HEK293T (cell line): Measurements from ENCODE around the gene C17orf114.

Experiments
- CTCF ChIA-PET: fragments of 350-600 bp; formaldehyde crosslinking; extraction: SDS; loops from one replicate; lab custom pipeline; 2021; ENCODE audit warnings: antibody characterized with exemption, inconsistent platforms; lab: Yijun Ruan, JAX
- POLR2A ChIA-PET: fragments of 350-600 bp; formaldehyde crosslinking; extraction: SDS; loops from one replicate; lab custom pipeline; 2020; ENCODE audit warnings: antibody characterized with exemption, inconsistent platforms; lab: Yijun Ruan, JAX
- DNase-seq: peaks from one replicate; pipeline ENCODE4 v3.0.0; 2012; ENCODE audit warnings: mixed read lengths; ENCODE audit errors: extremely low spot score
- ARNT ChIP-seq: fragments of 450-650 bp; IDR thresholded peaks from 2 replicates; pipeline ENCODE4 v1.6.1; 2017; ENCODE audit warnings: mild to moderate bottlenecking
- BHLHE40 ChIP-seq: fragments of 450-650 bp; IDR thresholded peaks from 2 replicates; pipeline ENCODE4 v1.6.1; 2016; ENCODE audit warnings: mild to moderate bottlenecking, moderate library complexity, borderline replicate concordance
- CTBP1 ChIP-seq: fragments of 450-650 bp; IDR thresholded peaks from 2 replicates; pipeline ENCODE4 v1.6.1; 2016; ENCODE audit warnings: borderline replicate concordance
- ELF4 ChIP-seq: fragments of 450-650 bp; IDR thresholded peaks from 2 replicates; pipeline ENCODE4 v1.6.1; 2017; ENCODE audit warnings: antibody characterized with exemption
- FOXA1 ChIP-seq: fragments of 450-650 bp; IDR thresholded peaks from 2 replicates; pipeline ENCODE4 v1.6.1; 2016; ENCODE audit warnings: mild to moderate bottlenecking
- FOXK2 ChIP-seq: fragments of 450-650 bp; IDR thresholded peaks from 2 replicates; pipeline ENCODE4 v1.6.1; 2016; ENCODE audit warnings: mild to moderate bottlenecking
- FOXM1 ChIP-seq: fragments of 450-650 bp; IDR thresholded peaks from 2 replicates; pipeline ENCODE4 v1.6.1; 2017; ENCODE audit warnings: mild to moderate bottlenecking, borderline replicate concordance
- HDGF ChIP-seq: fragments of 450-650 bp; IDR thresholded peaks from 2 replicates; pipeline ENCODE4 v1.6.1; 2017; ENCODE audit warnings: antibody characterized with exemption, borderline replicate concordance
- L3MBTL2 ChIP-seq: fragments of 450-650 bp; conservative IDR thresholded peaks from 2 replicates; pipeline ENCODE4 v1.6.1; 2016; ENCODE audit warnings: mild to moderate bottlenecking
- LEF1 ChIP-seq: fragments of 450-650 bp; IDR thresholded peaks from 2 replicates; pipeline ENCODE4 v1.6.1; 2017; ENCODE audit warnings: mild to moderate bottlenecking, borderline replicate concordance
- NFRKB ChIP-seq: fragments of 450-650 bp; IDR thresholded peaks from 2 replicates; pipeline ENCODE4 v1.6.1; 2016; ENCODE audit warnings: mild to moderate bottlenecking, moderate library complexity
- SP1 ChIP-seq: fragments of 450-650 bp; IDR thresholded peaks from 2 replicates; pipeline ENCODE4 v1.6.1; 2017
- SUZ12 ChIP-seq: fragments of 450-650 bp; IDR thresholded peaks from 2 replicates; pipeline ENCODE4 v1.6.1; 2016; ENCODE audit warnings: mild to moderate bottlenecking
- TARDBP ChIP-seq: fragments of 450-650 bp; IDR thresholded peaks from 2 replicates; pipeline ENCODE4 v1.6.1; 2016
- ZNF384 ChIP-seq: fragments of 450-650 bp; IDR thresholded peaks from 2 replicates; pipeline ENCODE4 v1.6.1; 2016
- TF ChIP-seq, protein P1 (sequence below): fragments of 450-650 bp; IDR thresholded peaks from 2 replicates; pipeline ENCODE4 v1.6.1; 2016

The C17orf114 gene

DNA sequence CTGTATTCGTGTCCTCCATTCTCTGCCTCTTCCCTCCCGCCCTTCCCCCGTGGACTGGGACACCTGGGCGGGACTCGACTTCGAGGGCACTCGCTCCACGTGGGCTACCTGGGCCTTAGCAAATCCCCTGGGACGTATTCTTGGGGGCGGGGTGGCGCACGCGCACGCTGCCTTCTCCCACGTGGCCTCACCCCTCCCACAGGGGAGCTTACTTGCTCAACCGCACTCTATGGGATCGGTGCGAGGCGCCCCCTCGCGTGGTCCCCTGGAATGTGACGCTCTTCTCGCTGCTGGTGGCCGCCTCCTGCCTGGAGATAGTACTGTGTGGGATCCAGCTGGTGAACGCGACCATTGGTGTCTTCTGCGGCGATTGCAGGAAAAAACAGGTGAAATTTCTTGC lies 19.5 kb downstream of the C17orf114 start:
- DNase-seq, result no peak
- no peak for TF ChIP-seq SP1
- no peak for TF ChIP-seq ELF4
- no peak for TF ChIP-seq ARNT
- no peak for TF ChIP-seq BHLHE40
- no peak for TF ChIP-seq FOXM1
- TF ChIP-seq LEF1, result no peak
- TF ChIP-seq NFRKB, result no peak
- ChIA-PET POLR2A (no interaction called here), CTCF (interaction anchor here (0.5 to 0.6 kb wide), 2 partner anchors 121 to 180 kb away, joined by 3 read pairs; no protein-coding TSS in a partner anchor)

- DNase-seq, result no peak
- ChIA-PET CTCF (interaction anchor here (1.6 kb wide), 1 partner anchor 10 kb away, joined by 8 read pairs; no protein-coding TSS in a partner anchor), POLR2A (interaction anchor here (1.4 kb wide), 1 partner anchor 10 kb away, joined by 9 read pairs; no protein-coding TSS in a partner anchor)
- TF ChIP-seq NFRKB, result no peak
- TF ChIP-seq BHLHE40, result no peak
- TF ChIP-seq SP1, result no peak
- TF ChIP-seq FOXK2, result no peak
- no peak for TF ChIP-seq ELF4
- TF ChIP-seq ARNT, result no peak
- no peak for TF ChIP-seq L3MBTL2
Observed at GRCh38 chr17:4780325-4780955, 21.7 kb downstream of the C17orf114 start.

DNA sequence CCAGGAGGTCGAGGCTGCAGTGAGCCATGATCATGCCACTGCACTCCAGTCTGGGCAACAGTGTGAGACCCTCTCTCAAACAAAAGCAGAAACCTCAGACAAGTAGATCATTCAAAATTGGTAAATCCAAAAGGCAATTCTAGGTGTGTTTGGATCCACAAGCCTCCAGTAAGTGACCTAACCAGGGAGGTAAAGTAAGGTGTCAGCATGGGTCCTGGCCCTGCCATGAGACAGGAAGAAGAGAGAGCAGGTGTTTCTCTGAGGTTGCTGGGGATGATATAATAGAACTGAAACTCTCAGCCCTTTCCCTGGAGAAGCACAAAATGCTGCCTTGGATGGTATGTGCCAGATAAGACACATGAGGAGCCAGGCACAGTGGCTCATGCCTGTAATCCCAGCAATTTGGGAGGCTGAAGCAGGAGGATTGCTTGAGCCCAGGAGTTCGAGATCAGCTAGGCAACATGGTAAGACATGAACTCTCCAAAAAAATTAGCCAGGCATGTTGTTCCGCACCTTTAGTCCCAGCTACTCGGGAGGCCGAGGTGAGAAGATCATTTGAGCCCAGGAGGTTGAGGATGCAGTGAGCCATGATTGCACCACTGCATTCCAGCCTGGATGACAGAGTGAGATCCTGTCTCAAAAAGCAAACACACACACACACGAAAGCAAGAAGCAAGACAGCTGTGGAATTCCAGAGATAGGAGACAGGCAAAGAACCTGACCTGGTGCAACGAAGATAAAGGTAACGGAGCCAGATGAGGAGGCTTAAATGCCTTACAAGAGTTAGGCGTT lies 24.0 kb downstream of the C17orf114 start:
- CTCF ChIA-PET, result no interaction called here
- POLR2A ChIA-PET, result interaction anchor here (2.8 kb wide), 1 partner anchor 12 kb away, joined by 15 read pairs; no protein-coding TSS in a partner anchor
- DNase-seq, result no peak
- TF ChIP-seq BHLHE40 (no peak), CTBP1 (no peak), ELF4 (no peak), ZNF384 (no peak)

DNA sequence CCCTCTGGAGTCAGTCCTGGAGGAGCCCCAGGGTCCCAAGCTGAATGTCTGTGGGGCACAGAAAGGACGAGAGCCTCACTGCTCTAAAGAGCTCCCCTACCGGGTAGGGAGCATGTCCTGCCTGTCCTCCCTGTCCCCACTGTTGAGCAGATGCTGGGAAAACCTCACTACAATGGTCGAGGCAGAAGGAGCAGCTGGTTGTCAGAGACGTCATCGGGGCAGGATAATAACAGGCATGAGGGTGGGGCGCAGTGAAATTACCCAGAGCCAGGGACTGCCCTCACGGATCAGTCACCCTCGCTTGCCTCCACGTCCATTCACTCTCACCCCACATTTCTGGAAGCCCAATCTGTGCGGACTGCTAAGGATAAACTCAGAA lies 29.9 kb downstream of the C17orf114 start:
- POLR2A ChIA-PET, result interaction anchor here (1.0 kb wide), 1 partner anchor 18 kb away, joined by 4 read pairs; no protein-coding TSS in a partner anchor
- no peak for DNase-seq
- CTCF ChIA-PET, result no interaction called here
- no peak for TF ChIP-seq FOXK2

GRCh38 chr17:4771519-4772234 lies 30.5 kb downstream of the C17orf114 start, which contains the start of gene TM4SF5:
Gene TM4SF5 (plus strand): TSS chr17:4771886. CDS start chr17:4771923, 37 bp downstream.
- ChIA-PET POLR2A (interaction anchor here (1.4 kb wide), 1 partner anchor 18 kb away, joined by 3 read pairs; no protein-coding TSS in a partner anchor), CTCF (no interaction called here)
- no peak for DNase-seq
- TF ChIP-seq ARNT, result no peak
- no peak for TF ChIP-seq NFRKB
- TF ChIP-seq, protein P1, sequence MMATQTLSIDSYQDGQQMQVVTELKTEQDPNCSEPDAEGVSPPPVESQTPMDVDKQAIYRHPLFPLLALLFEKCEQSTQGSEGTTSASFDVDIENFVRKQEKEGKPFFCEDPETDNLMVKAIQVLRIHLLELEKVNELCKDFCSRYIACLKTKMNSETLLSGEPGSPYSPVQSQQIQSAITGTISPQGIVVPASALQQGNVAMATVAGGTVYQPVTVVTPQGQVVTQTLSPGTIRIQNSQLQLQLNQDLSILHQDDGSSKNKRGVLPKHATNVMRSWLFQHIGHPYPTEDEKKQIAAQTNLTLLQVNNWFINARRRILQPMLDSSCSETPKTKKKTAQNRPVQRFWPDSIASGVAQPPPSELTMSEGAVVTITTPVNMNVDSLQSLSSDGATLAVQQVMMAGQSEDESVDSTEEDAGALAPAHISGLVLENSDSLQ, result no peak
- TF ChIP-seq FOXA1, result no peak
- TF ChIP-seq FOXM1, result no peak
- TF ChIP-seq L3MBTL2, result no peak
- TF ChIP-seq ELF4, result no peak
- no peak for TF ChIP-seq SP1
- TF ChIP-seq BHLHE40, result no peak
- TF ChIP-seq CTBP1, result no peak
- TF ChIP-seq TARDBP, result no peak
- TF ChIP-seq HDGF, result no peak
- TF ChIP-seq SUZ12, result no peak
- no peak for TF ChIP-seq LEF1
- TF ChIP-seq ZNF384, result no peak
- no peak for TF ChIP-seq FOXK2

- no peak for TF ChIP-seq SUZ12
- no peak for TF ChIP-seq LEF1
- CTCF ChIA-PET, result no interaction called here
- POLR2A ChIA-PET, result no interaction called here
- DNase-seq, result no peak
Observed at GRCh38 chr17:4769628-4770027, 32.5 kb downstream of the C17orf114 start.

GRCh38 chr17:4768298-4768697 lies 33.8 kb downstream of the C17orf114 start:
- TF ChIP-seq, protein P1, result no peak
- TF ChIP-seq SP1 (no peak), FOXK2 (no peak), ELF4 (no peak), ZNF384 (no peak), FOXM1 (no peak), ARNT (no peak), FOXA1 (no peak), CTBP1 (no peak), NFRKB (no peak), L3MBTL2 (no peak), TARDBP (no peak), LEF1 (no peak), BHLHE40 (no peak), SUZ12 (no peak), HDGF (no peak)
- CTCF ChIA-PET, result no interaction called here
- POLR2A ChIA-PET, result no interaction called here

More at GRCh38 chr17:4768298-4768697, 33.8 kb downstream of the C17orf114 start:
- no peak for DNase-seq
